ENCODE results near the gene PLA2R1.

DNA sequence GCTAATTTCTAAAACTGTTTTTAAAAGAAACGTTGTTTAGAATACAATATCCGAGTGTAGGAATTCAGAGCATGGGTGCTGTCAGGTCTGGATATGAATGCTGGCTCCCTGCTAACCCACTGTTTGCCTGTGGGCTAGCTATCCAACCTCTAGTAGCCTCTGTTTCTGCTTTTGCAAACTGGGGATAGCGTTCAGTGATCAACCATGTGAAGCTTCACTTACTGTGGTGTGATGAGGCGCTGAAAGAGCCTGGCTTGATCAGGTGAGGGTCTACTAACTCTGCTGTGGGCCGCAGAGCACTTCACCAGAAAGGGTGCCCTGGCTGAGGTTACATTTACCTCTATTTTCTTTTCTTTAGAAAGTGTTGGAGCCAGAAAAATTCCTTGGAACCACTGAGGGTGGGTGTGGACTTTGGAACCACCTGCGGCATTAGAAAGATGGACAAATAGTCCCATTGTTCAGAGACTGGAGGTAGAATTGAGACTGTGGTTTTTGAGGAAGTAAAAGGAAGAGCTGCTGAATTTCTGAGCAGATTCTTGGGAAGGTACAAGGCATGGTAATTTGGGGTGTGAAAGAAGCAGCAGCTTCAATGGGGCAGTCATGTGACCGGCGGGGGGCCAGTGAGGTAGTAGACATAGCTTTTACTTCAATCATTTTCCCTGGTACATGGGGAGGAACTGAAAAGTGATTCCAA, 168.1 kb downstream of the PLA2R1 start:
- TF ChIP-seq, protein P1, sequence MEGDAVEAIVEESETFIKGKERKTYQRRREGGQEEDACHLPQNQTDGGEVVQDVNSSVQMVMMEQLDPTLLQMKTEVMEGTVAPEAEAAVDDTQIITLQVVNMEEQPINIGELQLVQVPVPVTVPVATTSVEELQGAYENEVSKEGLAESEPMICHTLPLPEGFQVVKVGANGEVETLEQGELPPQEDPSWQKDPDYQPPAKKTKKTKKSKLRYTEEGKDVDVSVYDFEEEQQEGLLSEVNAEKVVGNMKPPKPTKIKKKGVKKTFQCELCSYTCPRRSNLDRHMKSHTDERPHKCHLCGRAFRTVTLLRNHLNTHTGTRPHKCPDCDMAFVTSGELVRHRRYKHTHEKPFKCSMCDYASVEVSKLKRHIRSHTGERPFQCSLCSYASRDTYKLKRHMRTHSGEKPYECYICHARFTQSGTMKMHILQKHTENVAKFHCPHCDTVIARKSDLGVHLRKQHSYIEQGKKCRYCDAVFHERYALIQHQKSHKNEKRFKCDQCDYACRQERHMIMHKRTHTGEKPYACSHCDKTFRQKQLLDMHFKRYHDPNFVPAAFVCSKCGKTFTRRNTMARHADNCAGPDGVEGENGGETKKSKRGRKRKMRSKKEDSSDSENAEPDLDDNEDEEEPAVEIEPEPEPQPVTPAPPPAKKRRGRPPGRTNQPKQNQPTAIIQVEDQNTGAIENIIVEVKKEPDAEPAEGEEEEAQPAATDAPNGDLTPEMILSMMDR (tag by site-specific recombination; IDR thresholded peaks at IDR 0.05) = no peak
- TF ChIP-seq ZNF747 (tag by site-specific recombination; IDR thresholded peaks at IDR 0.05) (no peak), ZNF530 (tag by site-specific recombination; IDR thresholded peaks at IDR 0.05; ENCODE audit: low read depth) (no peak), KLF10 (tag by site-specific recombination; IDR thresholded peaks at IDR 0.05) (no peak), ZSCAN30 (tag by site-specific recombination; IDR thresholded peaks at IDR 0.05) (no peak)
- TF ChIP-seq, protein P2, sequence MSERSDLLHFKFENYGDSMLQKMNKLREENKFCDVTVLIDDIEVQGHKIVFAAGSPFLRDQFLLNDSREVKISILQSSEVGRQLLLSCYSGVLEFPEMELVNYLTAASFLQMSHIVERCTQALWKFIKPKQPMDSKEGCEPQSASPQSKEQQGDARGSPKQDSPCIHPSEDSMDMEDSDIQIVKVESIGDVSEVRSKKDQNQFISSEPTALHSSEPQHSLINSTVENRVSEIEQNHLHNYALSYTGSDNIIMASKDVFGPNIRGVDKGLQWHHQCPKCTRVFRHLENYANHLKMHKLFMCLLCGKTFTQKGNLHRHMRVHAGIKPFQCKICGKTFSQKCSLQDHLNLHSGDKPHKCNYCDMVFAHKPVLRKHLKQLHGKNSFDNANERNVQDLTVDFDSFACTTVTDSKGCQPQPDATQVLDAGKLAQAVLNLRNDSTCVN (tag by site-specific recombination; optimal IDR thresholded peaks at IDR 0.05) = no peak
- TF ChIP-seq, protein P3, sequence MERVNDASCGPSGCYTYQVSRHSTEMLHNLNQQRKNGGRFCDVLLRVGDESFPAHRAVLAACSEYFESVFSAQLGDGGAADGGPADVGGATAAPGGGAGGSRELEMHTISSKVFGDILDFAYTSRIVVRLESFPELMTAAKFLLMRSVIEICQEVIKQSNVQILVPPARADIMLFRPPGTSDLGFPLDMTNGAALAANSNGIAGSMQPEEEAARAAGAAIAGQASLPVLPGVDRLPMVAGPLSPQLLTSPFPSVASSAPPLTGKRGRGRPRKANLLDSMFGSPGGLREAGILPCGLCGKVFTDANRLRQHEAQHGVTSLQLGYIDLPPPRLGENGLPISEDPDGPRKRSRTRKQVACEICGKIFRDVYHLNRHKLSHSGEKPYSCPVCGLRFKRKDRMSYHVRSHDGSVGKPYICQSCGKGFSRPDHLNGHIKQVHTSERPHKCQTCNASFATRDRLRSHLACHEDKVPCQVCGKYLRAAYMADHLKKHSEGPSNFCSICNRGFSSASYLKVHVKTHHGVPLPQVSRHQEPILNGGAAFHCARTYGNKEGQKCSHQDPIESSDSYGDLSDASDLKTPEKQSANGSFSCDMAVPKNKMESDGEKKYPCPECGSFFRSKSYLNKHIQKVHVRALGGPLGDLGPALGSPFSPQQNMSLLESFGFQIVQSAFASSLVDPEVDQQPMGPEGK (tag by site-specific recombination; IDR thresholded peaks at IDR 0.05) = no peak
- TF ChIP-seq, protein P4, sequence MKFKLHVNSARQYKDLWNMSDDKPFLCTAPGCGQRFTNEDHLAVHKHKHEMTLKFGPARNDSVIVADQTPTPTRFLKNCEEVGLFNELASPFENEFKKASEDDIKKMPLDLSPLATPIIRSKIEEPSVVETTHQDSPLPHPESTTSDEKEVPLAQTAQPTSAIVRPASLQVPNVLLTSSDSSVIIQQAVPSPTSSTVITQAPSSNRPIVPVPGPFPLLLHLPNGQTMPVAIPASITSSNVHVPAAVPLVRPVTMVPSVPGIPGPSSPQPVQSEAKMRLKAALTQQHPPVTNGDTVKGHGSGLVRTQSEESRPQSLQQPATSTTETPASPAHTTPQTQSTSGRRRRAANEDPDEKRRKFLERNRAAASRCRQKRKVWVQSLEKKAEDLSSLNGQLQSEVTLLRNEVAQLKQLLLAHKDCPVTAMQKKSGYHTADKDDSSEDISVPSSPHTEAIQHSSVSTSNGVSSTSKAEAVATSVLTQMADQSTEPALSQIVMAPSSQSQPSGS (tag by site-specific recombination; IDR thresholded peaks at IDR 0.05; ENCODE audit: low read depth) = no peak
